Bronchial epithelial cell (primary cell): ENCODE measurements around the gene PRR32. TPM values are rescaled to one million over a fixed set of nuclear protein-coding genes. Genes with fewer than 3 reads are reported as not detected.

ENCODE experiments used
- DNase-seq: peaks from one replicate; pipeline ENCODE4 v3.0.0-alpha.2; 2010; ENCODE audit warnings: low read depth
- FAIRE-seq: peaks from 2 replicates; lab custom pipeline; 2011; peaks lifted over from hg19 to GRCh38; lab: Jason Lieb, UNC
- H3K27me3 ChIP-seq: 2 replicates; pipeline ENCODE4 v1.5.1; 2011; ENCODE audit warnings: low read length; ENCODE audit not compliant: control insufficient read depth, insufficient read depth
- H3K36me3 ChIP-seq: 2 replicates; pipeline ENCODE4 v1.5.1; 2011; ENCODE audit warnings: low read length; ENCODE audit not compliant: control insufficient read depth, insufficient read depth
- H3K4me3 ChIP-seq: 2 replicates; pipeline ENCODE4 v1.5.1; 2011; ENCODE audit warnings: mild to moderate bottlenecking, low read depth, low read length, control low read depth
- CTCF ChIP-seq: IDR thresholded peaks from 2 replicates; pipeline ENCODE4 v1.5.1; 2011; ENCODE audit warnings: mild to moderate bottlenecking, moderate library complexity, low read length, control low read depth, inconsistent platforms; ENCODE audit not compliant: insufficient read depth, severe bottlenecking
- total RNA-seq: library from RNA; depleted of rRNA; stranded (reverse); fragments of >200 nt; gene quantifications from 2 replicates; pipeline ENCODE4 v1.2.1, GENCODE V29; 2014

PRR32 gene
- total RNA-seq, 1 donor from 2014 or later = not detected

- FAIRE-seq = no peak
These were observed 1.3 kb downstream of the PRR32 start for GRCh38 chrX:126820700-126821420.

GRCh38 chrX:126824338-126825007 lies 4.9 kb downstream of the PRR32 start:
- FAIRE-seq = no peak
- no peak for TF ChIP-seq CTCF
- Histone ChIP-seq H3K36me3 (no peaks in the 10 kb centered on the region), H3K27me3 (no peaks in the 10 kb centered on the region), H3K4me3 (no peak overlapping the region)
- no peak for DNase-seq

More at GRCh38 chrX:126820700-126821420, 1.3 kb downstream of the PRR32 start:
- no peaks in the 10 kb centered on the region for H3K36me3 ChIP-seq
- TF ChIP-seq CTCF = no peak
- no peak overlapping the region for H3K4me3 ChIP-seq
- H3K27me3 ChIP-seq = no peaks in the 10 kb centered on the region
- no peak for DNase-seq

GRCh38 chrX:126825566-126826193 lies 6.2 kb downstream of the PRR32 start:
- FAIRE-seq (no peak), DNase-seq (no peak)
- Histone ChIP-seq H3K4me3 (no peak overlapping the region), H3K27me3 (no peaks in the 10 kb centered on the region), H3K36me3 (no peaks in the 10 kb centered on the region)
- no peak for TF ChIP-seq CTCF

- DNase-seq = no peak
- FAIRE-seq = no peak
- Histone ChIP-seq H3K27me3 (no peaks in the 10 kb centered on the region), H3K4me3 (no peak overlapping the region), H3K36me3 (no peaks in the 10 kb centered on the region)
- TF ChIP-seq CTCF = no peak
These were observed 16.7 kb downstream of the PRR32 start for GRCh38 chrX:126836186-126836585.

GRCh38 chrX:126847143-126847542 lies 27.6 kb downstream of the PRR32 start:
- no peak for TF ChIP-seq CTCF
- Histone ChIP-seq H3K27me3 (no peaks in the 10 kb centered on the region), H3K4me3 (no peak overlapping the region), H3K36me3 (no peaks in the 10 kb centered on the region)
- DNase-seq (no peak), FAIRE-seq (no peak)
